GM19324 (cell line): ENCODE measurements around the gene RBMS3.

Experiments
- ATAC-seq: cut with Tn5 transposase; IDR thresholded peaks from one replicate; pipeline ENCODE4 v1.9.1; 2021; ENCODE audit warnings: mild to moderate bottlenecking, moderate library complexity; ENCODE audit not compliant: unreplicated experiment, low FRiP score

The RBMS3 gene

DNA sequence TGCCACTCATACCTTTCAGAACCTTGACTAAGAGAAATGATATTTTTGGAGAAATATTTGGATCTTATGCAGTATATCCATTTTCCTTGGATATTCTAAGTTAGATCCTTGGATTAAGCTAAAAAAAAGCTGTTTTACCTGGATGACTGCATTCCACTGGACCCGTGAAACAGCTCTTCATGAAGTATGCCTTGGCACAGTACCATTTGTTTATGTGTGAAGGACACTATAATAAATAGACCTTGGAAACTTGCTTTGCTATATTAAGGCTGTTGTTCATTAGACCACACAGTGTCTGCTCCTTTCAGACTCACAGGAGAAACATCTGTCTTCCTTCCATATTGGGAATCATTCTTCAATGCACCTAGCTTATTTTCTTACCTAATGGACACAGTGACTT lies 674.5 kb downstream of the RBMS3 start:
- no peak for ATAC-seq

- ATAC-seq, result no peak
Measured at GRCh38 chr3:29958816-29959215, 677.9 kb downstream of the RBMS3 start.

DNA sequence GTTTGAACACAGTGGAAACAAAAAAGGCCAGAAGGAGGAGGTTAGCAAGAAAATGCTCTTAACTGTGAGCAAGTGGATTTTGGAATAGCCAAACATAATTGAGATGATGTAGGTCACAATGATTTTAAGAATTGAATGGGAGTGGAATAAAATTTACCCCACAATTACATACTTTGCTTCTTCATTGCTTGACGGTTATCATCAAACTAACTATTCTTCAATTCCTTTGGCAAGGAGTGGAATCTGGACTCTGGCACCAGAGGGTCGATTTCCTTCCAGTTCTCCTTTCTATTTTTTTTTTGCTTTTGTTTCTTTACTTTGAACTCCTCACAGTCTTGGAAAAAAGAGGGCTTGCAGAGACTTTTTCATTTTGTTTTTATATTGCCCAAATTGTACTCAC lies 691.0 kb downstream of the RBMS3 start:
- ATAC-seq, result no peak

GRCh38 chr3:29972320-29972993 lies 691.6 kb downstream of the RBMS3 start:
- ATAC-seq, result no peak

DNA sequence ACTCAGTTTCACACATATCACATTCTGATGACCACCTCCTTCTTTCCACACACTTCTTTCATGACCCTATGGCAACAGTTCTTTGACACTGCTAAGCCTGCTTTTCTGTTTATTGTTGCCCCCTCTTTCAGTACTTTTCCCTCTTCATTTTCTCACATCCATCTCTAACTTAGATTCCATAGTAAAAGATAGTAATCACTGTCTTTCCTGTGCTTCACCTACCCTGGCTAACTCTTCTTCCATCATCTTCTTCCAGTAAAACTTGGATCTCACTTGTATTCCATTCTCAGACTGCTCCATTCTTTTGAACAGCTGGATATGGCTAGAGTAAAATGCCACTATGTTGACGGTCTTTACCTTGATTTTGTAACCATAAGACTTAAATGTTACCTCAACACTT lies 692.9 kb downstream of the RBMS3 start:
- no peak for ATAC-seq

GRCh38 chr3:29976871-29977270 lies 696.0 kb downstream of the RBMS3 start:
- no peak for ATAC-seq

DNA sequence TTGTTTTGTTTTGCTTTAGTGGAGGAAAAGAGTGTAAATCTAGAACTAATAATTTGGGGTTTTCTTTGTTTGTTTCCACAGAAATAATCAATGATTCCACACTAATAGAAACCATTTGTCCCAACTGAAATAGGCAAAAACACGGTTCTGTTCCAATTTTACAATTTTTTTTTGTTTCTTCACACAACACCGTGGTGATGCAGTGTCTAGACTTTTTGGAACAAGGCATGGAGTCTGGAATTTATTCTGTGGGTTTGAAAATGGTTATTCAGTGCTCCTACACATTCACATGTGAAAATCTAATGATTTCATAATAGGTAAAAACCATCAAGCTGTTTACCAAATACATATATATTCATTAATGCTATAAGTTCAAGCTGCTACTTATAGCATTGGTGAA lies 696.5 kb downstream of the RBMS3 start:
- no peak for ATAC-seq

DNA sequence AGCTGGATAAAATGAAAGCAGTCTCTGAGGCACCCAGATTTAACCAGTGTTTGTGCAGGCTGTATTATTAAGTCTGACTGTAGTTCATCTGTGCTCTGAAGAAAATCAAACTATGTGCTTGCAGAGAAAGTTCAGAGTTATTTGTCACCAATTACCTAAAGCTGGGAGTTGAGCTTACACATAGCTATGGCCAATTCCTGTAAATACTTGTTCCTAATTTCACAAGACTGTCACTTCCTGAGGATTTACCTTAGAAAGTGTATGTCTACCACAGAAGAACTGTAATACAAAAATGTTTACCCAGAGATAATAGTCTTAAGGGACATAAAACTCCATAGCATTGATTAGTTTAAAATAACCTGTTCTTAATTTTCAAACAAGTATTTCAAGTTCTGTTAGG lies 697.2 kb downstream of the RBMS3 start:
- ATAC-seq, result no peak

GRCh38 chr3:29991198-29991597 lies 710.3 kb downstream of the RBMS3 start:
- no peak for ATAC-seq

DNA sequence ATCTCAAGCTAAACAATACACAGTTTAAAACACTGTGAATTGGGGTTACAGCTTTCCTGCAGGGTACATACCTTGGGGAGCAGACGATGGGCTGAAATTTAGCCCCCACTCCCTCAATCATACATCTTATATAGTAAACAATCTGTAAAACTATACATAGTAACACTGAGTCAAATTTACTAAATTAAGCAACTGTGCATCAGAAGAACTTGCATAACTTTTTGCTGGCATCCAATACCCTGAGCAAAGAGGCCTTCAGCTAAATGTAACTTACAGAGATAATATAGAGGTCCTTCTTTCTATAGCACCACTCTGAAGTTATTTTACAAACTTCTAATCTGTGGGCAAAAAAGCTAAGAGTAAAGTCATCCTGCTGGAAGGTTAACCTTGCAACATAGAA lies 721.9 kb downstream of the RBMS3 start:
- ATAC-seq, result no peak

DNA sequence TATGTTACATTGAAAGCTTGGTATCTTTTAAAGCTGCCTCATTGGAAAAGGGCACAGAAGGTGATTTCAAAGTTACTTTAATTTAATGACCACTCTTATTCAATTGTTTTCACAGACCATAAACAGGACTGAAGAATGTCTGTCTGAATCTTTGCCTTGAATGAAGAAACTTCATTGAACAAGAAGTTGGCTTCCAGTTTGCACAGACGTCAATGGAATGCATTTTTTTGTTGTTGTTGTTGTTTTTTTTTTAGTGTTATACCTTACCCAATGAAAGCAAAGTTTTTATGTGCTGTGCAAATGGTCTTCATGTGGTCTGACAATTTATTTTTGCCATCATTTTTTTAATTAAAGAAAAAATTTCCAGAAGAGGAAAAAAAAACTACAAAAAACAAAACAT lies 722.9 kb downstream of the RBMS3 start:
- no peak for ATAC-seq

DNA sequence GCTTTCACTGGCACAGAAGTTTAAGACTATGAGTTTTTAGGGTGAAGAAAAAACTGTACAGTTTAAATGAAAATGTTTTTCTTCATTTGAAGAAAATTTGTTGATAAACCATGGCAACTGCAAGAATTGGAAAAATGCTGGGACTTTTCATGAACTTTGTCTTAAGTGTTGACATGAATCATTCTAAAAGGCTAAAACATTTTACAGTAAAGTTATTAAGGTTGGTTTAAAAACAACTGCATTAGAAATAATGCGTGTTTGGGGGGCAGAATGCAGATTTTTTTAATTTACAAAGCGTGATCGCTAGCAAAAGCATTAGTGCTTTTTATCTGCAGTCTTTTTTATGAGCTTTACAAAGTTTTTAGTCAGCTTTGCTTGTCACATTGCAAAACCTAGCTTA lies 723.6 kb downstream of the RBMS3 start:
- ATAC-seq, result no peak

- no peak for ATAC-seq
Measured at GRCh38 chr3:30006111-30006510, 725.2 kb downstream of the RBMS3 start.

GRCh38 chr3:30007668-30008067 lies 726.8 kb downstream of the RBMS3 start:
- no peak for ATAC-seq

DNA sequence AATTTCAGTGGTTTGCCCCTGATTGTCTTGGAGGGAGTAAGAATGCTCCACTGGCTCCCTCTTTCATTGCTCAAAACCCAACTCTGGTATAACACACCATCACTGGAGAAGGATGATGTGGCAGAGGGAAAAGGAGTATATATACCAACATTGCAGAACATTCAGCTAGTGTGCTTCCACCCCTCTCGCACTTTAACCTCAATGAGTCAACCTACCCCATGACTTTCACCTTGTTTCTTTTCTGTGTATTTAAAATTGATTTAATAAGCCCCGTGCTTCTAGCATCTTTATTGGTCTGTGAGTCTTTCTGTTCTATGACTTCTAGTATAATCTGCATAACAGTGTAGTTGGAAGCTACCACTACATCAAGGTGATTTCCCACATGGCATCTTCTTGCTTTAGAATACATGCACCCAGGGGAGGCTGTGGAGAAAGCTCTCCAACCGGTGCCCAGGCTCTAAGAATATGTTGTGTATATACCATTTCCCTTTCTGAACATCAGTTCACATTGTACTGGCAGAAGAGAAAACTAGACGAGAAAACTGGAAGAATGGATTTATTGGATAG lies 730.4 kb downstream of the RBMS3 start:
- no peak for ATAC-seq

GRCh38 chr3:30012941-30013543 lies 732.2 kb downstream of the RBMS3 start:
- ATAC-seq, result no peak

GRCh38 chr3:30017901-30018300 lies 737.0 kb downstream of the RBMS3 start:
- ATAC-seq, result no peak

- ATAC-seq, result no peak
Measured at GRCh38 chr3:30020380-30020779, 739.5 kb downstream of the RBMS3 start.

DNA sequence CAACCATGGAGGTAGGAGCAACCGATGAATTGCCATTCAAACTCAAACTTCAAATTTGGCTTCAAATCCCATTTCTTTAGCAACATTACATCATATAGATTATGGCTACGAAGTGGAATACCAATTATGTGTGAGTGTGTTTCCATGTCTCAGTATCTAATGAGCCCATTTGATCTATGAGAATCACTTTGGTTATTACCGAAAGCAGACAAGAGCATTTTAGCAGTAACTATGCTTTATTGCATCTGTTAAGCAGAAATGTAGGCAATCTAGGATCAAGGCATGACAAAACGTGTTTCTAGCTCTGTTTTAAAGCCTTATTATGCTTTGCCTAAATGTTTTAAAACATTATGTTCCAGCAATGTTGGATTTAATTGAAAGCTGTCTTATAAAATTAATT lies 743.6 kb downstream of the RBMS3 start:
- ATAC-seq, result no peak

DNA sequence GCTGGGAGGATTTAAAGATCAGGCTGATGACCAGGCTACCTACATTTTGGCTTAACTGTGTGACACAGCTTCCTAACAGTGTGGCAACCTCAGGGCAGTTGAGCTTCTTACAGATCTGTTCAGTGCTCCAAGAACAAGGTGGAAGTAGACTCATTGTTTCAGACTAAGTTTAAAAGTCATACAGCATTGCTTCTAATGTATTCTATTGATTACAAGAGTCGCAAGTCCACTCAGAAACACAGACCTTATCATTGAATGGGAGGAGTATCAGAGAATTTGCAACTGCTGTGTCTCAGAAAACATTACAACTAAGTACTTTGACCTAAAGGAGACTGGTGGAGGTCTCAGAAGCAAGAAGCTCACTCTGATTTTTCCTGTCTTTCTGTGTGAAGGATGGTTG lies 746.0 kb downstream of the RBMS3 start:
- ATAC-seq, result no peak

DNA sequence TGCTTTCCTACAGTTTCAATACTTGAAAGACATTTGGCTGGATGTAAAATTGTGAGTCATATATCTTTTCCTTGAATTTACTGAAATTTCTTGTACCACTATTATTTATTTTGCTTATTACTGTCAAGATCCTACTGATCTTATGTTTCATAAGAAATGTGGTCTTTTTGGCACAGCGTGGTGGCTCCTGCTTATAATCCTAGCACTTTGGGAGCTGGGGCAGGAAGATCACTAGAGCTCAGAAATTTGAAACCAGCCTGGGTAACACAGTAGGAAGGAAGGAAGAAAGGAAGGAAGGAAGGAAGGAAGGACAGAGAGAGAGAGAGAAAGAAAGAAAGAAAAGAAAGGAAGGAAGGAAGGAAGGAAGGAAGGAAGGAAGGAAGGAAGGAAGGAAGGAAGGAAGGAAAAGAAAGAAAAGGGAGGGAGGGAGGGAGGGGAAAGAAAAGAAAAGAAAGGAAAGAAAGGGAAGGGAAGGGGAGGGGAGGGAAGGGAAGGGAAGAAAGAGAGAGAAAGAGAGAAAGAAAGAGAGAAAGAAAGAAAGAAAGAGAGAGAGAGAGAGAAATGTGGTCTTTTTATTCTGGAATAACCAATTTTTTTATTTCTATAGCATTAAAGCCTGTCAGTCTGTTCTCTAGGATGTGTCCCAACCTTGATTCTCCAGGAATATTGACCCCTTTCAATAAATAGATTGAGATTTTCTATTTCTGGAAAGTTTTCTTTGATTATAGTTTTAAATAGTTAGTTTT lies 753.5 kb downstream of the RBMS3 start:
- ATAC-seq, result no peak
